ENCODE results near the gene SIGLEC15.

DNA sequence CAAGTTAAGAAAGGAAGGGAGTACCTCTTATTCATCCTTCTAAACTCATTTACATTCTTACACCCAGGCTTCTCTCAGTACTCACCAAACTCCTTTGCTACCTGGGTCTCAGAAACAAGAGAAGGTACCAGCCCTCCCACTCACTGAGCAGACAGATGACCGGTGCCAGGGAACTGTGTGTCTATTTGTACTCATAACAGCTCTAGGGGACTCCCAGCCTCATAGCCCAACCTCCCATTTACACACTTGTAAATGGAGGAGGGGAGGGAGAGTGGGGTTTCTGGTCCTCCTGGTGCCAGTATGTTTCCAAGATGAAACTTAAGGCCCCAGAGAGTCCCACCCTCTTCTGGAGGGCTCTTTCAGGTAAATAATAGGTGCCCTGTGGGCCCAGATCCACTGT lies 42.8 kb upstream of the SIGLEC15 start:
- TF ChIP-seq, protein P1, sequence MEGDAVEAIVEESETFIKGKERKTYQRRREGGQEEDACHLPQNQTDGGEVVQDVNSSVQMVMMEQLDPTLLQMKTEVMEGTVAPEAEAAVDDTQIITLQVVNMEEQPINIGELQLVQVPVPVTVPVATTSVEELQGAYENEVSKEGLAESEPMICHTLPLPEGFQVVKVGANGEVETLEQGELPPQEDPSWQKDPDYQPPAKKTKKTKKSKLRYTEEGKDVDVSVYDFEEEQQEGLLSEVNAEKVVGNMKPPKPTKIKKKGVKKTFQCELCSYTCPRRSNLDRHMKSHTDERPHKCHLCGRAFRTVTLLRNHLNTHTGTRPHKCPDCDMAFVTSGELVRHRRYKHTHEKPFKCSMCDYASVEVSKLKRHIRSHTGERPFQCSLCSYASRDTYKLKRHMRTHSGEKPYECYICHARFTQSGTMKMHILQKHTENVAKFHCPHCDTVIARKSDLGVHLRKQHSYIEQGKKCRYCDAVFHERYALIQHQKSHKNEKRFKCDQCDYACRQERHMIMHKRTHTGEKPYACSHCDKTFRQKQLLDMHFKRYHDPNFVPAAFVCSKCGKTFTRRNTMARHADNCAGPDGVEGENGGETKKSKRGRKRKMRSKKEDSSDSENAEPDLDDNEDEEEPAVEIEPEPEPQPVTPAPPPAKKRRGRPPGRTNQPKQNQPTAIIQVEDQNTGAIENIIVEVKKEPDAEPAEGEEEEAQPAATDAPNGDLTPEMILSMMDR (IDR thresholded peaks at IDR 0.05): no peak
- TF ChIP-seq POLR2A (IDR thresholded peaks at IDR 0.05) (no peak), POLR2AphosphoS5 (IDR thresholded peaks at IDR 0.05) (no peak)

All from breast epithelium (tissue), 3 donors.